CD14-positive monocyte (primary cell): ENCODE data around the gene PARP2. TPM values are rescaled to one million over a fixed set of nuclear protein-coding genes. Genes with fewer than 3 reads are reported as not detected.
A peak's percentile ranks its signal among the peaks of the same experiment; 100 is the strongest.

Source experiments
- DNase-seq, 3 donors: peaks; one replicate each; pipeline ENCODE4 v3.0.0-alpha.2; 2011 to 2022
- H2AFZ ChIP-seq: 2 replicates; pipeline ENCODE4 v1.6.0; 2012; ENCODE audit warnings: mild to moderate bottlenecking, low read depth, low read length, inconsistent platforms; ENCODE audit not compliant: insufficient read depth, poor library complexity, severe bottlenecking
- H3K27ac ChIP-seq, 2 donors: 1 replicate in 1 of 2; 2 replicates in 1 of 2; pipeline ENCODE4 v1.5.1; 2012 to 2013; ENCODE audit warnings: low read length in 2 of 2, control low read depth in 1 of 2, inconsistent platforms in 1 of 2, low read depth in 1 of 2, mild to moderate bottlenecking in 1 of 2
- H3K27me3 ChIP-seq, 2 donors: one replicate each; pipeline versions ENCODE4 v1.6.0 to v1.6.1; 2011 to 2013; ENCODE audit warnings: low read length in 2 of 2; ENCODE audit not compliant: control insufficient read depth in 2 of 2, insufficient read depth in 2 of 2
- H3K36me3 ChIP-seq, 2 donors: replicated peaks in 1 of 2; 1 replicate in 1 of 2; 2 replicates in 1 of 2; pipeline versions ENCODE4 v1.5.1 to v1.6.1; 2012 to 2013; ENCODE audit warnings: low read length in 2 of 2, control low read depth in 1 of 2, inconsistent platforms in 1 of 2, mild to moderate bottlenecking in 1 of 2; ENCODE audit not compliant: insufficient read depth in 2 of 2, control insufficient read depth in 1 of 2
- H3K4me1 ChIP-seq, 2 donors: 1 replicate in 1 of 2; 2 replicates in 1 of 2; pipeline versions ENCODE4 v1.5.1 to v1.6.1; 2012 to 2013; ENCODE audit warnings: low read length in 2 of 2, control low read depth in 1 of 2, inconsistent platforms in 1 of 2, mild to moderate bottlenecking in 1 of 2, moderate library complexity in 1 of 2; ENCODE audit not compliant: insufficient read depth in 2 of 2, control insufficient read depth in 1 of 2
- H3K4me2 ChIP-seq: replicated peaks from 2 replicates; pipeline ENCODE3; 2012; ENCODE audit warnings: low read length, moderate library complexity, mild to moderate bottlenecking; ENCODE audit not compliant: poor library complexity, severe bottlenecking; ENCODE audit errors: extremely low read depth
- H3K4me3 ChIP-seq, 3 experiments: fragments of 200-600 bp in 1 of 3; sonication (generic) in 1 of 3; replicated peaks in 1 of 3; 1 replicate in 2 of 3; 2 replicates in 1 of 3; pipeline ENCODE4 v1.5.1; 2011 to 2013; ENCODE audit warnings: low read length in 3 of 3, mild to moderate bottlenecking in 3 of 3, control low read depth in 2 of 3, low read depth in 2 of 3, inconsistent platforms in 1 of 3, moderate library complexity in 1 of 3
- H3K79me2 ChIP-seq: 2 replicates; pipeline ENCODE4 v1.6.0; 2012; ENCODE audit warnings: mild to moderate bottlenecking, control low read depth, inconsistent platforms, low read length, moderate library complexity; ENCODE audit not compliant: insufficient read depth
- H3K9ac ChIP-seq: 2 replicates; pipeline ENCODE4 v1.6.0; 2017; ENCODE audit warnings: low read length, mild to moderate bottlenecking; ENCODE audit not compliant: insufficient read depth, poor library complexity, severe bottlenecking
- H3K9me3 ChIP-seq, 2 donors: replicated peaks in 1 of 2; 1 replicate in 1 of 2; 2 replicates in 1 of 2; pipeline versions ENCODE4 v1.5.1 to v1.6.1; 2012 to 2013; ENCODE audit warnings: low read length in 2 of 2, control low read depth in 1 of 2; ENCODE audit not compliant: control insufficient read depth in 1 of 2, insufficient read depth in 1 of 2
- H4K20me1 ChIP-seq: 2 replicates; pipeline ENCODE4 v1.6.0; 2012; ENCODE audit warnings: mild to moderate bottlenecking, low read length, control low read depth, moderate library complexity; ENCODE audit not compliant: insufficient read depth
- H3K27ac Mint-ChIP-seq, 7 donors: one replicate each; pipeline ENCODE4 v1.8.0; 2020; ENCODE audit warnings: mild to moderate bottlenecking in 7 of 7, mixed read lengths in 7 of 7, moderate library complexity in 6 of 7, inconsistent platforms in 2 of 7
- H3K27me3 Mint-ChIP-seq, 3 donors: one replicate each; pipeline ENCODE4 v1.8.0; 2021 to 2022; ENCODE audit warnings: low read depth in 3 of 3, mild to moderate bottlenecking in 3 of 3, mixed read lengths in 3 of 3, moderate library complexity in 3 of 3, inconsistent platforms in 1 of 3
- H3K36me3 Mint-ChIP-seq, 2 donors: one replicate each; pipeline ENCODE4 v1.8.0; 2020; ENCODE audit warnings: mixed read lengths in 2 of 2, inconsistent platforms in 1 of 2, mild to moderate bottlenecking in 1 of 2
- H3K4me1 Mint-ChIP-seq: one replicate; pipeline ENCODE4 v1.8.0; 2020; ENCODE audit warnings: mild to moderate bottlenecking, mixed read lengths
- H3K4me3 Mint-ChIP-seq, 2 donors: one replicate each; pipeline ENCODE4 v1.8.0; 2020; ENCODE audit warnings: mild to moderate bottlenecking in 2 of 2, mixed read lengths in 2 of 2, moderate library complexity in 1 of 2
- H3K9me3 Mint-ChIP-seq, 7 donors: one replicate each; pipeline ENCODE4 v1.8.0; 2020 to 2022; ENCODE audit warnings: mixed read lengths in 7 of 7, mild to moderate bottlenecking in 6 of 7, moderate library complexity in 6 of 7, inconsistent platforms in 2 of 7
- WGBS: methylation state at CpG from one replicate; pipeline ENCODE4 v1.1.5; 2013; ENCODE audit warnings: missing lambda C conversion rate; ENCODE audit not compliant: insufficient coverage; 5-methylcytosine and 5-hydroxymethylcytosine counted together
- intact Hi-C, 2 donors: fragments of 100-400 bp; cut with micrococcal nuclease; formaldehyde crosslinking; loops; one replicate each; pipeline versions ENCODE4 v1.15.0 to v1.15.1; 2023
- polyA plus RNA-seq, 3 donors: library from polyadenylated mRNA; depleted of rRNA in 1 of 3; unstranded in 2 of 3; stranded (reverse) in 1 of 3; fragments of 300-500 nt in 2 of 3; fragments of >200 nt in 1 of 3; fragmentation: Illumina TruSeq in 2 of 3; gene quantifications; 1 replicate in 2 of 3; 2 replicates in 1 of 3; pipeline ENCODE4 v1.2.3, GENCODE V29; 2012 to 2021
- TF ChIP-seq, protein P1 (sequence below): fragments of 200-600 bp; IDR thresholded peaks from one replicate; pipeline ENCODE4 v1.8.0; 2022; ENCODE audit warnings: antibody characterized with exemption, mild to moderate bottlenecking

Gene PARP2
- polyA plus RNA-seq, 3 donors = 1.8 to 7.3 (median 3.9) TPM

DNA sequence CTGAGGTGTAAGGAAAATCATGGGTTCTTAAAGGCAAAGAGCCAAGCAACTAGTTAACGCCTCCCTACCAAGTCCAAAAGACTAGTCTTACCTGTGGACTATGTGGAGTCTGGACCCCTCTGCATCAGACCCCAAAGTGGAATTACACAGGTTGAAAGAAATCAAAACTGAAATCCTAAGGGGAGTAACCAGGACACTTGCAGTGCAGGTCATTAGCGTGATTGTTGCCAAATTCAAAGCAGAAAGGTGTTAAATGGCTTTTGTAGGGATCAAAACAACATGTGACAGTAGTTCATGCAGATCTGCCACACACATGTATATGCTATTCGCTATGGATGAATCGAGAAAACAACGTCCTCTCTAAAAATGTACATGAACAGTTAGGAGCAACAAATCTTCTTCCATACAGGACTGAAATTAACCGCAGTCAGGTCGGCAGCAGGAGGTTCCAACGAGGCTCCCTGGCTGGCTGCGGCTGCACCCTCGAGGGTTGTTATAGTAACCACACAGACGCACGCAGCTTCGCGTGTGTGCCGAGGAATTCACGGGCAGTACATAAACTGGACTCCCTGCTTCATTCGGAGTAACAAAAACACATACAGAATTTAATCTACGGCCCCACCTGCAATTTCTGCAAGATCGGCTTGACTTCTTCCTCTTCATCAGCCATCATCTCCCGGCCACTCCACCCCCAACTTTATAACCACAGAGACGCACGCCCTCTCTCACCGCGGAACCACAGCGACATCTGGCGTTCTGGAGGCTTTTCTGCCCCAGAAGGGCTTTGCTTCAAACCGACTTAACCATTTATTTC lies 38.0 kb upstream of the PARP2 start, which contains the start of gene TTC5:
Gene TTC5, minus strand, starts transcription at position 687 of the 814 bp plus-strand sequence. Its CDS starts 14 bp downstream, at position 673.
- peak within 1 kb of the TSS; percentile 86 for H3K4me2 ChIP-seq
- peaks cover 22% of the 10 kb centered on the region for H3K4me1 Mint-ChIP-seq
- H3K9me3 ChIP-seq = no peaks in the 10 kb centered on the region
- no peaks in the 10 kb centered on the region for H4K20me1 ChIP-seq
- peak within 1 kb of the TSS; percentile 96 for H3K4me3 Mint-ChIP-seq
- peak within 1 kb of the TSS; percentile 57 for H3K9ac ChIP-seq
- TF ChIP-seq, protein P1, sequence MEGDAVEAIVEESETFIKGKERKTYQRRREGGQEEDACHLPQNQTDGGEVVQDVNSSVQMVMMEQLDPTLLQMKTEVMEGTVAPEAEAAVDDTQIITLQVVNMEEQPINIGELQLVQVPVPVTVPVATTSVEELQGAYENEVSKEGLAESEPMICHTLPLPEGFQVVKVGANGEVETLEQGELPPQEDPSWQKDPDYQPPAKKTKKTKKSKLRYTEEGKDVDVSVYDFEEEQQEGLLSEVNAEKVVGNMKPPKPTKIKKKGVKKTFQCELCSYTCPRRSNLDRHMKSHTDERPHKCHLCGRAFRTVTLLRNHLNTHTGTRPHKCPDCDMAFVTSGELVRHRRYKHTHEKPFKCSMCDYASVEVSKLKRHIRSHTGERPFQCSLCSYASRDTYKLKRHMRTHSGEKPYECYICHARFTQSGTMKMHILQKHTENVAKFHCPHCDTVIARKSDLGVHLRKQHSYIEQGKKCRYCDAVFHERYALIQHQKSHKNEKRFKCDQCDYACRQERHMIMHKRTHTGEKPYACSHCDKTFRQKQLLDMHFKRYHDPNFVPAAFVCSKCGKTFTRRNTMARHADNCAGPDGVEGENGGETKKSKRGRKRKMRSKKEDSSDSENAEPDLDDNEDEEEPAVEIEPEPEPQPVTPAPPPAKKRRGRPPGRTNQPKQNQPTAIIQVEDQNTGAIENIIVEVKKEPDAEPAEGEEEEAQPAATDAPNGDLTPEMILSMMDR = peak; percentile 95
- peak; percentile 82 to 89 (median 85) for DNase-seq
- peak within 1 kb of the TSS; percentile 34 to 85 (median 75) for H3K27ac Mint-ChIP-seq
- H3K27me3 Mint-ChIP-seq = no peaks in the 10 kb centered on the region
- intact Hi-C loops = no loop called here
- peaks cover 26% of the 10 kb centered on the region for H3K79me2 ChIP-seq
- WGBS = under 1% methylated on average over 26 of the region's 27 CpGs
- peaks cover 5 to 9% of the 10 kb centered on the region in 2 donors for H3K4me1 ChIP-seq
- peak within 1 kb of the TSS; percentile 10 to 63 for H3K27ac ChIP-seq
- H2AFZ ChIP-seq = peak within 1 kb of the TSS; percentile 75
- H3K36me3 ChIP-seq = peaks cover 17 to 18% of the 10 kb centered on the region in 2 donors
- H3K4me3 ChIP-seq = peak within 1 kb of the TSS; percentile 83 to 87 (median 84)
- H3K9me3 Mint-ChIP-seq = peaks cover 0 to 3% (median 0%) of the 10 kb centered on the region in 7 donors
- H3K36me3 Mint-ChIP-seq = peaks cover 15 to 17% of the 10 kb centered on the region in 2 donors
- no peaks in the 10 kb centered on the region for H3K27me3 ChIP-seq

- H3K36me3 Mint-ChIP-seq = peaks cover 9 to 11% of the 10 kb centered on the region in 2 donors
- Histone ChIP-seq H3K4me3 (peak overlapping the region; percentile 83 to 87 (median 84)), H3K27ac (no peak overlapping the region), H3K4me2 (peak overlapping the region; percentile 86), H2AFZ (peak overlapping the region; percentile 75), H3K4me1 (peaks cover 5 to 9% of the 10 kb centered on the region in 2 donors), H3K79me2 (peaks cover 26% of the 10 kb centered on the region), H3K27me3 (no peaks in the 10 kb centered on the region), H4K20me1 (no peaks in the 10 kb centered on the region), H3K9ac (no peak overlapping the region), H3K9me3 (no peaks in the 10 kb centered on the region), H3K36me3 (peaks cover 11 to 12% of the 10 kb centered on the region in 2 donors)
- peak overlapping the region; percentile 96 for H3K4me3 Mint-ChIP-seq
- intact Hi-C loops = no loop called here
- H3K27ac Mint-ChIP-seq = peak overlapping the region in 2 of 7 donors; percentile 34 to 70
- DNase-seq = no peak
- H3K9me3 Mint-ChIP-seq = peaks cover 0 to 3% (median 0%) of the 10 kb centered on the region in 7 donors
- peaks cover 22% of the 10 kb centered on the region for H3K4me1 Mint-ChIP-seq
- TF ChIP-seq, protein P1 = peak; percentile 67
- H3K27me3 Mint-ChIP-seq = no peaks in the 10 kb centered on the region
- WGBS = no CpG with 5 or more reads among the region's 1 CpG
Observed at GRCh38 chr14:20306079-20306423, 37.4 kb upstream of the PARP2 start.
